Measurements from ENCODE around the gene HOXB2.

HOXB2 gene

GRCh38 chr17:48565925-48566710 lies 21.2 kb upstream of the HOXB2 start:
- DNase-seq (ENCODE audit: low read depth): no peak

- no peak for DNase-seq (ENCODE audit: low read depth)
These were observed 20.2 kb upstream of the HOXB2 start for GRCh38 chr17:48565022-48565554.

- no peak for DNase-seq (ENCODE audit: low read depth)
These were observed 19.5 kb upstream of the HOXB2 start for GRCh38 chr17:48564188-48565021.

GRCh38 chr17:48563867-48564187 lies 18.9 kb upstream of the HOXB2 start:
- no peak for DNase-seq (ENCODE audit: low read depth)

- no peak for DNase-seq (ENCODE audit: low read depth)
These were observed 18.5 kb upstream of the HOXB2 start for GRCh38 chr17:48563385-48563838.

GRCh38 chr17:48562934-48563333 lies 18.0 kb upstream of the HOXB2 start:
- no peak for DNase-seq (ENCODE audit: low read depth)

GRCh38 chr17:48561884-48562810 lies 17.2 kb upstream of the HOXB2 start:
- DNase-seq (ENCODE audit: low read depth): no peak

- no peak for DNase-seq (ENCODE audit: low read depth)
These were observed 15.2 kb upstream of the HOXB2 start for GRCh38 chr17:48559840-48560817.

- DNase-seq (ENCODE audit: low read depth): no peak
These were observed 14.4 kb upstream of the HOXB2 start for GRCh38 chr17:48559122-48559839.

- no peak for DNase-seq (ENCODE audit: low read depth)
These were observed 13.9 kb upstream of the HOXB2 start for GRCh38 chr17:48558831-48559121.

GRCh38 chr17:48558057-48558830 lies 13.3 kb upstream of the HOXB2 start:
- DNase-seq (ENCODE audit: low read depth): no peak

- DNase-seq (ENCODE audit: low read depth): no peak
These were observed 11.9 kb upstream of the HOXB2 start for GRCh38 chr17:48556576-48557401.

GRCh38 chr17:48556229-48556575 lies 11.3 kb upstream of the HOXB2 start:
- DNase-seq (ENCODE audit: low read depth): no peak

- DNase-seq (ENCODE audit: low read depth): no peak
These were observed 10.6 kb upstream of the HOXB2 start for GRCh38 chr17:48555258-48556228.

- DNase-seq (ENCODE audit: low read depth): no peak
These were observed 9.7 kb upstream of the HOXB2 start for GRCh38 chr17:48554412-48555257.

- no peak for DNase-seq (ENCODE audit: low read depth)
These were observed 8.9 kb upstream of the HOXB2 start for GRCh38 chr17:48553826-48554225.

GRCh38 chr17:48553190-48553547 lies 8.3 kb upstream of the HOXB2 start:
- no peak for DNase-seq (ENCODE audit: low read depth)

Data from stimulated activated CD8-positive, alpha-beta memory T cell treated with anti-CD3 and anti-CD28 coated beads, Interleukin-4, amount 100 ng/mL, for 24 hours (primary cell).